Measurements from ENCODE around the gene PLA2G2F. TPM values are rescaled to one million over a fixed set of nuclear protein-coding genes. Genes with fewer than 3 reads are reported as not detected.

The PLA2G2F gene
- total and polyA plus RNA-seq, 2 experiments from 2014 or later, result not detected

DNA sequence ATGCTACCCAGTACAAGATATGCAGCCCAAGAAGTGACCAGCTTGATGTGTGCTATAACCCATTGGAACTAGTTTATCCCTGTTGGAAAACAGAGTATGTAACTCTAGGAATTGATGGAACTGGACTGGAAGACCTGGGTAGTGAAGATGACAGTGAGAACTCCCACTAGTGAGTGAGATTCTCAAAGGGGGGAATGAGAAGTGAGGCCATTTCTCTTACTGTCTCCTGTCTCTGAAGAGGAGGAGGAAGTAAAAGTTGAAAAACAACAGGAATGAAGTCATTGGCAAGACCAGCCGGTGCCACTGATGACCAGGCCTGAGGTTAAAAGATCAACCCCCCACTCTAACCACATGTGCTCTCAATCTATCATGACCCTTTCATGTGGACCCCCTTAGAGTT lies 20.9 kb downstream of the PLA2G2F start:
- Histone ChIP-seq H3K27ac (no peak overlapping the region), H4K20me1 (ENCODE audit: insufficient read depth, poor library complexity, severe bottlenecking) (no peaks in the 10 kb centered on the region), H3K9me3 (ENCODE audit: low read depth) (peaks cover 6% of the 10 kb centered on the region), H3K9me2 (replicated peaks; ENCODE audit: insufficient read depth) (no peaks in the 10 kb centered on the region), H3K4me3 (no peak overlapping the region), H3K79me2 (no peaks in the 10 kb centered on the region), H3K4me1 (ENCODE audit: insufficient read depth) (no peaks in the 10 kb centered on the region), H2AFZ (no peak overlapping the region), H3K4me2 (no peak overlapping the region), H3K27me3 (no peaks in the 10 kb centered on the region), H3K36me3 (replicated peaks; ENCODE audit: insufficient read depth, low read depth) (no peaks in the 10 kb centered on the region)
- no peak for DNase-seq (ENCODE audit: low spot score)
- no peak for TF ChIP-seq EZH2phosphoT487 (IDR thresholded peaks at IDR 0.05; ENCODE audit: low read depth, severe bottlenecking, unreplicated experiment)
- TF ChIP-seq CTCF (IDR thresholded peaks at IDR 0.05; ENCODE audit: poor library complexity), result no peak
- no peak for TF ChIP-seq EZH2 (IDR thresholded peaks at IDR 0.05; ENCODE audit: borderline replicate concordance)
- WGBS (ENCODE audit: low lambda C conversion rate, missing lambda C conversion rate), result 83% methylated on average over 1 of the region's 1 CpG

DNA sequence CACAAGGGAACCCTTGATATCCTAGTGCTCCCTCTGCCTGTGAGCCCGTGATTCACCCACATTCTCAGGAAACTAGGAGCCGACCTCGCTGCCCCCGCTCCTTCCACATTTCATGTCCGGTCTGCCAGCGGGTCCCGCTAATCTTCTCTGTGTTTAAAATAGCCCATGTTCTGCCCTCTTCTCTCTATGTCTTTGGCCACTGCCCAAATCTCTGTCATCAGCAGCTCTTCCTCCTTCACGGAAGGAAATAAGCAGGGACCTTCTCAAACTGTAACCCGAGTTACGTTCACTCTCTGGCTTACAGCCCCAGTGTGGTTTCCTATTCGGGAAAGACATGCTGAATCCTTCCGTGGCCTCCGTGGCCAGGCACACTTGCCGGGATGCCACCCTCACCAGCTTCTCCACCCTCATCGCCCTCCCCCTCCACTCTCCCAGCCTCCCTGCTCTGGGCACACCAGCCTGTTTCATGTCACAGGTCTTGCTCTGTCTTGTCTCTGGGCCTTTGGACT lies 25.6 kb downstream of the PLA2G2F start:
- Histone ChIP-seq H3K9me2 (replicated peaks; ENCODE audit: insufficient read depth) (no peaks in the 10 kb centered on the region), H3K36me3 (replicated peaks; ENCODE audit: insufficient read depth, low read depth) (no peaks in the 10 kb centered on the region), H3K27ac (no peak overlapping the region), H4K20me1 (ENCODE audit: insufficient read depth, poor library complexity, severe bottlenecking) (no peaks in the 10 kb centered on the region), H3K4me2 (no peak overlapping the region), H3K27me3 (no peaks in the 10 kb centered on the region), H3K9me3 (ENCODE audit: low read depth) (peaks cover 6% of the 10 kb centered on the region), H3K79me2 (no peaks in the 10 kb centered on the region), H2AFZ (no peak overlapping the region), H3K4me1 (ENCODE audit: insufficient read depth) (no peaks in the 10 kb centered on the region), H3K4me3 (no peak overlapping the region)
- no peak for DNase-seq (ENCODE audit: low spot score)
- TF ChIP-seq EZH2 (IDR thresholded peaks at IDR 0.05; ENCODE audit: borderline replicate concordance) (no peak), EZH2phosphoT487 (IDR thresholded peaks at IDR 0.05; ENCODE audit: low read depth, severe bottlenecking, unreplicated experiment) (no peak)
- 90% methylated on average over 15 of the region's 15 CpGs for WGBS (ENCODE audit: low lambda C conversion rate, missing lambda C conversion rate)

DNA sequence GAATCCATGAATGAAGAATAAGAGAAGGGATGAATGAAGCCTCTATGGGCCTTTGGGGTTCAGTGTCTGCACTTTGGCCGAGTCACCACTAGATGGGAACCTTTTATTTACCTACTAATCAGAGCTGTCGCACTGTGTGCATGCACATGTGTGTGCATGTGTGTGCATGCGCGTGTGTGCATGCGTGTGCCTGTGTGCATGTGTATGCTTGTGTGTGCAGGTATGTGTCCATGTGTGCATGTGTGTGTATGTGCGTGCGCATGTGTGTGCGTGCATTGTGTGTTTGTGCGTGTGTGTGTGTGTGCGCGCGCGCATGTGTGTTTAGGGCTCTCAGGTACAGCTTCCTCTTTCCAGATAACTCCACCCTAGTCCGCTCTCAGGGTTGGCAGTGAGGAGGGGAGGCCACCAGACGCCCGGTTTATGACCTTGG lies 26.4 kb downstream of the PLA2G2F start:
- Histone ChIP-seq H3K27ac (no peak overlapping the region), H3K36me3 (replicated peaks; ENCODE audit: insufficient read depth, low read depth) (no peaks in the 10 kb centered on the region), H3K9me2 (replicated peaks; ENCODE audit: insufficient read depth) (no peaks in the 10 kb centered on the region), H3K27me3 (no peaks in the 10 kb centered on the region), H2AFZ (no peak overlapping the region), H3K79me2 (no peaks in the 10 kb centered on the region), H3K9me3 (ENCODE audit: low read depth) (peaks cover 3% of the 10 kb centered on the region), H4K20me1 (ENCODE audit: insufficient read depth, poor library complexity, severe bottlenecking) (no peaks in the 10 kb centered on the region), H3K4me2 (no peak overlapping the region), H3K4me1 (ENCODE audit: insufficient read depth) (no peaks in the 10 kb centered on the region), H3K4me3 (no peak overlapping the region)
- WGBS (ENCODE audit: low lambda C conversion rate, missing lambda C conversion rate), result 92% methylated on average over 16 of the region's 16 CpGs
- no peak for DNase-seq (ENCODE audit: low spot score)
- no peak for TF ChIP-seq EZH2 (IDR thresholded peaks at IDR 0.05; ENCODE audit: borderline replicate concordance)
- TF ChIP-seq CTCF (IDR thresholded peaks at IDR 0.05; ENCODE audit: poor library complexity), result peak; percentile 13
- TF ChIP-seq EZH2phosphoT487 (IDR thresholded peaks at IDR 0.05; ENCODE audit: low read depth, severe bottlenecking, unreplicated experiment), result no peak

DNA sequence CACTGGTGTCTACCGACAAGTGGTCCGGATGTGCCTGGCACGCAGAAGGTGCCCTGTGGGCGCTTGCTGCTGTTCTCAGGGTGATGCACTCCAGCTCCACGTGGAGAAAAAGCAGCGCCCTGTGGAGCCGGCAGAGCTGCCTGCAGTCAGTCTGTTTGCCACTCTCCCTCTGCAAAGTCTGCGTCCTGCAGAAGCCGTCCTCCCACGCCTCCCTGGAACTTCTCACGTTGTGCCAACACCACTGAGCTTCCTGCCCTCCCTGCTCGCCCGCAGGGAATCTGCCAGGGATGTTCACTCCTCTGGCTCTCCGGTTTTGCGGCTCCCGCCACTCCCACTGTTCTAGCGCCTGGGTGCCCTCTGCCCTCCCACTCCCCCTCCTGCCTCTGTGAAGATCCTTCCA lies 26.9 kb downstream of the PLA2G2F start:
- Histone ChIP-seq H3K4me1 (ENCODE audit: insufficient read depth) (no peaks in the 10 kb centered on the region), H3K36me3 (replicated peaks; ENCODE audit: insufficient read depth, low read depth) (no peaks in the 10 kb centered on the region), H3K27me3 (no peaks in the 10 kb centered on the region), H3K4me2 (no peak overlapping the region), H4K20me1 (ENCODE audit: insufficient read depth, poor library complexity, severe bottlenecking) (no peaks in the 10 kb centered on the region), H3K9me3 (ENCODE audit: low read depth) (no peaks in the 10 kb centered on the region), H3K79me2 (no peaks in the 10 kb centered on the region), H3K4me3 (no peak overlapping the region), H3K9me2 (replicated peaks; ENCODE audit: insufficient read depth) (no peaks in the 10 kb centered on the region), H3K27ac (no peak overlapping the region), H2AFZ (no peak overlapping the region)
- TF ChIP-seq EZH2phosphoT487 (IDR thresholded peaks at IDR 0.05; ENCODE audit: low read depth, severe bottlenecking, unreplicated experiment) (no peak), EZH2 (IDR thresholded peaks at IDR 0.05; ENCODE audit: borderline replicate concordance) (no peak), CTCF (IDR thresholded peaks at IDR 0.05; ENCODE audit: poor library complexity) (no peak)
- no peak for DNase-seq (ENCODE audit: low spot score)
- 83% methylated on average over 8 of the region's 17 CpGs for WGBS (ENCODE audit: low lambda C conversion rate, missing lambda C conversion rate)

Data from hepatocyte (in vitro differentiated cells).